CD4-positive, alpha-beta T cell treated with Interferon alpha-2 for 1 hour (primary cell): ENCODE data around the gene KIF3A.

ENCODE experiments used
- DNase-seq, 2 donors: peaks; one replicate each; pipeline ENCODE4 v3.0.0-alpha.2; 2020 to 2022

The KIF3A gene

GRCh38 chr5:132675936-132676689 lies 61.2 kb downstream of the KIF3A start:
- no peak for DNase-seq

DNA sequence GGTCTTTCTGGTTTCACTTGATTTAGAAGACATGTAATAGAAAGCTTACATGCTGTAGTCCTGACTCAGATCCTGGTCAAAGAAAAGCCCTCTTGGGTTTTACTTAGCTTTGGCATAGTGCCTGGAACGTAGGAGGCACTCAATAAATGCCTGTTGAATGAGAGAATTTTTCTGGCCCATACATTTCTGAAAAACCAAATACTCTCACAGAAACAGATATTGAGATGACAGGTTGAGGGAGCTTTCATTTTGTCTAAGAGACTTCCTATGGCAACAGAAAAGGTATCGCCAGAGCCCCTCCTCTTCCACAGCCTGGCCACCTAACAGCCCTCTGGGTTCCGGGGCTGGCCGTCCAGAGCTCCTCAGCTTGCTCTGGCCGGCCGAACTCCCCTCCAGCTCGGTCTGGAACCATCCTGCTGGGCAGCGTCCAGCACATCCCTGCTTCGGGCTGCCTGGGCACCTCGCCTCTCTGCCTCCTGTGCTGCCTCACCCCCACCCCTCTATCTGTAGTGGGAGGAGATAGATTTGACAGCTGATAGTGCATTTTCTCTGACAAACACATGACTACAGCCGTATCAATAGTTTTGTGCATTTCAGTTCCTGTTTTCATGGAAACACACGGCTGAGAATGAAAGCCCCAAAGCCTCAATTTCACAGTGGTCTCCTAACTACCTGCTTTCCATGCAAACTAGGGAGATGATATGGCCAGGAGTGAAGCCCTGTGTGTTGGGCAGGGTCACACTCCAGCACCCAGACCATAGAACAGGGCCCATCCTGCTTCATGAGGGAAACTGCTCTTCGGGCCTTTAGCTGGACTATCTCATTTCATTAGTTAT lies 62.5 kb downstream of the KIF3A start:
- no peak for DNase-seq

DNA sequence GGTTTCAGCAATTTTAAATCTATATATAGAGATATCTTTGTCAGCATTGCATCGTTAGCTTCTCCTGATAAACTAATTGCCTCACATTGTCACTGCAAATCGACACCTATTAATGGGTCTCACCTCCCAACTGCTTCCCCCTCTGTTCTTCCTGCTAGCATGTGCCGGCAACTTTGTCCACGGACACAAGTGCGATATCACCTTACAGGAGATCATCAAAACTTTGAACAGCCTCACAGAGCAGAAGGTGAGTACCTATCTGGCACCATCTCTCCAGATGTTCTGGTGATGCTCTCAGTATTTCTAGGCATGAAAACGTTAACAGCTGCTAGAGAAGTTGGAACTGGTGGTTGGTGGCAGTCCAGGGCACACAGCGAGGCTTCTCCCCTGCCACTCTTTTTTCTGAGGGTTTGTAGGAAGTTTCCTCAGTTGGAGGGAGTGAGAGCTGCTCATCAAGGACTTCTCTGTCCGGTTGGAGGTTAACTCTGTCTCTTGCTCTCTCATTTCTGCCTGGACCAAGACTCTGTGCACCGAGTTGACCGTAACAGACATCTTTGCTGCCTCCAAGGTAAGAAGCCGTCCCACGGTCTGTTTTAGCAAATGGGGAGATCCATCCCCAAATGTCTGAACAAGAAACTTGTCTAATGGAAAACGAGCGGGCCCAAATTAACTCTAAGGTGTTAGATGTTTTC lies 63.3 kb downstream of the KIF3A start, which contains the start of gene IL4:
IL4 (plus strand) TSS at position 51 of the 692 bp plus-strand sequence; CDS start at position 113, 62 bp downstream.
- no peak for DNase-seq

DNA sequence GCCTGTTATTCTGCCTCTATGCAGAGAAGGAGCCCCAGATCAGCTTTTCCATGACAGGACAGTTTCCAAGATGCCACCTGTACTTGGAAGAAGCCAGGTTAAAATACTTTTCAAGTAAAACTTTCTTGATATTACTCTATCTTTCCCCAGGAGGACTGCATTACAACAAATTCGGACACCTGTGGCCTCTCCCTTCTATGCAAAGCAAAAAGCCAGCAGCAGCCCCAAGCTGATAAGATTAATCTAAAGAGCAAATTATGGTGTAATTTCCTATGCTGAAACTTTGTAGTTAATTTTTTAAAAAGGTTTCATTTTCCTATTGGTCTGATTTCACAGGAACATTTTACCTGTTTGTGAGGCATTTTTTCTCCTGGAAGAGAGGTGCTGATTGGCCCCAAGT lies 63.9 kb downstream of the KIF3A start:
- DNase-seq: no peak

DNA sequence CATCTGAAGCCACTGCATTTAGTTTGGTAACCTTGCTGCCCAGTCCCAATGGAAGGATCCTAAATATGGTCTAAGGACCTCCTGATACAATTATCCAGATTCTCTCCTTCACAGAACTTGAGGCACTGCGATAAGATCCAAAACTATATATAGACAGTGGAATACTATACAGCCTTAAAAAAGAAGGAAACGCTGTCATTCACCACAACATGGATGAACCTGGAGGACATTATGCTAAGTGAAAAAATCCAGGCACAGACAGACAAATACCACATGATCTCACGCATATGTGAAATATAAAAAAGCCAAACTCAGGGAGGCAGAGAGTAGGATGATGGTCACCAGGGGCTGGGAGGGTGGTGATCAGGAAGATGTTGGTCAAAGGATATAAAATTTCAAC lies 66.3 kb downstream of the KIF3A start:
- no peak for DNase-seq

DNA sequence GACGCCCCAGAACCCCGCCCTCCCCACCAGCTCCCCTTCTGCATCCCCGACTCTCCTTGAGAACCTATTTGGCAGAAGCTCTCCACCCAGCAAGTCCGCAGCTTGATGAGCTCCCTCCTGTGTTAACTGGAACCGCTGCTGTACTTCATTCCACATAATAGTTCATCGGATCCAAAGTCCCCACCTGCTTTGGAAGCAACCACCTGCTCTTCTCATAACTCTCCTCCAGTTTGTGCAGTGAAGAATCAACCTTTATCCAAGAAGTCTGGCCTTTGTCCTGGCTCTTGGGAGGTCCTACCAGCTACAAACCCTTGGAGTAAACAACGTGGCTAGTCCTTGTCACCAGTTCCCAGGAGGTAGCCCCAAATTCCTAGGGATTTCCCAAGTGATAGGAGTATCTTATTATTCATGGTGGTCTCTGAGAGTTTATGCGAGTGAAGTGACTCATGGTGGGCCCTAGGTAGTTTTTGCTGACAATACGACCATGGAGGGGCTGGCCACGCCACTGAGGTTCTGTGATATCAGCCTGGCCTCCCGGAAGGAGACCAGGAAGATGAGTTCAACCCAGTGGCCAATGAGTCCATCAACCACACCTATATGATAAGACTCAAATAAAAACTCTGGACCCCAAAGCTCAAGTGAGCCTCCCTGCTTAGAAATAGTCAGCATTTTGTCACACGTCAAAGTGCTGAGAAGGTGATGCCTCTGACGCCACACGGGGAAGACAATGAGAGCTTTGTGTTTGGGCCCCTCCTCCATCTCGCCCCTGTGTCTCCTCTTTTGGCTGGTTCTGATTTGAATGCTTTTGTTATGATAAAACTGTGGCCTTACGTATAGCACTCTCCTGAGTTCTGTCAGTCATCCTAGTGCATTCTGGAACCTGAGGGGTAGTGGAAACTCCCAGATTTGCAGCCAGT lies 67.1 kb downstream of the KIF3A start:
- DNase-seq: no peak

DNA sequence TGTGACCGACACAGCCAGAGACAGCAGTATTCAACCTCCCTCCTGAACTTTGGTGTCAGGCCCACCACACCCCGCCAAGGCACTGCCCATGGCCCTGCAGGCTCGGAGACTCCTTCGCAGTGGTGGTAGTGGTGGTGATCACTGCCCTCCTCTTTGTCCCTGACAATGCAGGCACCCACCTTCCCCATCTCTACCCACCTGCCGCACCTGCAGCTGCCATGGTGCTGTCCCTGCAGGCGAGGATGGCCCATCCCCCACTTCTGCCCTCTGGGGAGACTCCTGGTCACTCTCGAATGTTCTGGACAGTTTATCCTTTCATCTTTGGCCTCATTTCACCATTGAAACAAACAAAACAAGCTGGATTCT lies 67.9 kb downstream of the KIF3A start:
- DNase-seq: no peak

DNA sequence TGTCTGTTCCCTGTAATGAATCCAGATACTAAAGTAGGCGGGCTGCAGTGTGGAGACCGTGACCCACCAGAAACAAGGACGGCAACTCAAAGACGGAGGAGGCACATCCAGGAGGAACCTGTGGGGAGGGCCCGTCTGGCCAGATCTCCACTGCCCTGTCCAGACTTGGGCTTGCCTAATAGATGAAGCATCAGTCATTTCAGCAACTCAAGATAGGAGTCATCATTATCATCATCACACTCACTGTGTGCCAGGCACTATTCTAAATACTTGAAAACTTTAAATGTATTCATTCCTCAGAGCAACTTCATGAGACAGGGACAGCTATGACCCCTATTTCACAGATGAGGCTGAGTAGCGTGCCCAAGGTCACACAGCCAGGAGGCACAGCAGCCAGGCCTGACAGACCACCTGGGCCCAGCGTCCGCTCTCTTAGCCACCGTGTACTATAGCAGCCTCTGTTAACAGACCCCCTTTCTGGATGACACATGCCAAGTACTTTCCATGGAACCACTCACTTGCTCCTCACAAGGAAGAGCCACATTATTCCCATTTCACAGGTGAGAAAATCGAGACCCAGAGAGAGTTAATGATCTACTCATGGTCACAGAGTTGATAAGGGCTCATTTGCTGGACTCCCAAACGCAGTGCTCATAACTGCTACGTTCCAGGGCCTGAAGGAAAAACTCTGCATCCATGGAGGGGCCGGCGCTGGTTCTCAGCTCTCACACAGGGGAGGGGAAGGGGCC lies 68.5 kb downstream of the KIF3A start:
- DNase-seq: no peak

DNA sequence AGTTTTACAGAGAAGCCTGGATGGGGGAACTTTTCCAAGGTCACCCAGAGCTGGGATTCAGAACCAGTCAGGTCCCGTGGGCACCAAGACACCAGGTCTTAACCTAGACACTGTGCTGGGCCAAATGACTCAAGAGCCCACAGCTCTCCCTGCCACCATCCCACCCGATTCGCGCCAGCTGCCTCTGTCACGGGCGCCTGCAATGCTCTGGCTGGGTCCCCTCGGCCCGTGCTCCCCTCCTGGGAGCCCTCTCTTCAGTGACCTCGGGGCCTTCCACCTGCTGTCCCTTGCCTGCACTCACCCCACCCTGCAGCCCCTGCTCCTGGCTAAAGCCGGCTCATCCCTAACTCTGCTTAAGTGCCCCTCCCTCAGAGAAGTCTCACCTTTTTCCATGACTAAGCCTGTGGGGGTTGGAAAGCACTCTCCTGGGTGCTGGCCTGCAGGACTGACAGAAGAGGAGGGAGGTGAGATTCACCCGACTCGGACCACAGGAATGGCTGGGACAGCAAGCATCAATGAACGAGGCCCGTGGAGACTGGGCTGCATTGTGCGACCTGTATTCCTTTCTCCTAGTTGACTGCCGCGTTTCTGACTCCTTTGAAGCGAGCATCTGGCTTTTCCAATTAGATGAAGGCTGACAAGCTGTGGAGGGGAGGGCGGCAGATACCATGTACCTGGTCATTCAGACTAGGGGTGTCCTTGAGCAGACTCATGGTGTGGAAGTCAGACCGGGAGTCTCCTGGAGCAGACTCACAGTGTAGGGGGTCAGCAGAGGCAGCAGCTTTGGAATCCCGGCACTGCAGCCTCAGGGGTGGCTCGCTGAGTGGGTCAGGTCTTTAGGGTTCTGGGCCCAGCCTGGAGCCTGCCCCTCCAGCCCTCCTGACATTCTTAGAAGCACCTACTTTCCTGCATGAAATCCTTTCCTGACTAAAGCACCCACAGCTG lies 69.3 kb downstream of the KIF3A start:
- no peak for DNase-seq

GRCh38 chr5:132667309-132667708 lies 70.0 kb downstream of the KIF3A start:
- no peak for DNase-seq

DNA sequence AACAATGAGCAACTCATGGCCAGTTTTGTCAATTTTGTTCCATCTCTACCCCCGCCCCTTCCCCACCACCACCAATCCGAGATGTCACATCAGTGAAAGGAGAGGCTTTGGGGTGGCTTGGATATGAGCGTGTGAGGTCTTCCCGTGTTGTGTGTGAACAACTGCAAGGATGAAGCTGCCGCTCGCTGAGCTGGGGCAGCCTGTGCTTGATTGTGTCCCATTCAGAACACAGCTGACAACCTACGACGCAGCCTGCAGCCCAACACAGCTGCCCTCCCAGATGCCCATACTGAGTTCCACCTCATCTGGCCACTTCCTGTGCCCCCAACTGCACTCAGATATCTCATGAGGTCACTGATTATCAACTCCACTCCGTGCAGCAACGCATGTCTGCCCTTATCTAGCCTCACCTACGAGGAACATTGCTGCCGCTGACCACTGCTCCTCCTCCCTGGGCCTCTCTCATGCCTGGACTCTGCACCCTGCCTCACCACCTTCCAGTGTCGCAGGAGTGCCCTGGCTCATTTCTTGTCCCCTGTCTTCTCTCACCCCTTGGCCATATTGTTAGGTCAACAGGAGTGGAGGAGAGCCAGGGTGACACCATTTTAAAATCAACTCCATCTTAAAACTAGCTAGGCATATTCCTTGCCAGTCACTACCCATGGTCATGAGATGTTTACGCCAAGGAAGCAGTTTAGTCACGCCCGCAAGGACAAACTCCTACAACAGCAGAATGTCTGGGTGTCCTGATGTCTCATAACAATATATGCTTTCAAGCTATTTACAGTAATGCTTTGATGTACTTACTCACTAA lies 70.8 kb downstream of the KIF3A start:
- no peak for DNase-seq

GRCh38 chr5:132665574-132666080 lies 71.7 kb downstream of the KIF3A start:
- DNase-seq: no peak

- no peak for DNase-seq
These were observed 72.6 kb downstream of the KIF3A start for GRCh38 chr5:132664696-132665209.

DNA sequence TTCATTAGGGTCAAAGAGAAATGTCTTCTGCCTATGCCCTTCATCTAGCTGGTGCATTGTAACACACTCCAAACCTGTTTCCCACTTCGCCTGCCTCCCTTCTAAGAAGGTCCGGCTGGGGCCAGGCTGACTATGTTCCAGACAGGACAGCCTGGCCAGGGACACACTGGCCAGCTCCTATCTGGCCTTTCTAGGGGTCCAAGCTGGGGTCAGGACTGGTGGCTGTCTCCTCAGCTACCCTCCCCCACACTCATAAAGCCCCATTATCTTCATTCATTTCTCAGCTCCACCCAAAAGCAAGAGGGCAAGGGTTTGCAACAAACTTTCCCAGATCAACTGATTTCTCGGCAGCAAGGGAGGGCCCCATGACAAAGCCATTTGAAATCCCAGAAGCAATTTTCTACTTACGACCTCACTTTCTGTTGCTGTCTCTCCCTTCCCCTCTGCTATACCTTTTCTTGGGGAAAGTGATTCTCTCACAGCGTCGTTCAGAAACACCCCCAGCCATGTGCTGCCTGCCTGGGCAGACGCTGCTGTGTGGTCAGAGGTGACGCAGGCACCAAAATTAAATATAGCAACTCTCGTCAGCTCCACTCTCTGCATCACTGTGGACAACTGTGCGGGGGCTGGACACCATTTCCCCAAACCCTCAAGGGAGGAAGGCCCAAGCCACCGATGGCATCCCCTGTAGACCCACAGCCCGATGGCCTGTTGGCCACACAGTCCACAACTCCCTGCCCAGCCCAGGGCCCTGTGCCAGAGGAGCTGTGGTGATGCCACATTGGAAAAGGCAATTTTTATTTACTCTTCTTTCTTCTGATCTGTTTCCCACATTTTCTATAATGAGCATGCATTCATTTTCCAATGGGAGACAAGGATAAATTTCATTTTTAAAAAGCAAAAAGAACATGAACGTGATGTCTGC lies 73.3 kb downstream of the KIF3A start:
- peak; percentile 32 to 54 for DNase-seq

DNA sequence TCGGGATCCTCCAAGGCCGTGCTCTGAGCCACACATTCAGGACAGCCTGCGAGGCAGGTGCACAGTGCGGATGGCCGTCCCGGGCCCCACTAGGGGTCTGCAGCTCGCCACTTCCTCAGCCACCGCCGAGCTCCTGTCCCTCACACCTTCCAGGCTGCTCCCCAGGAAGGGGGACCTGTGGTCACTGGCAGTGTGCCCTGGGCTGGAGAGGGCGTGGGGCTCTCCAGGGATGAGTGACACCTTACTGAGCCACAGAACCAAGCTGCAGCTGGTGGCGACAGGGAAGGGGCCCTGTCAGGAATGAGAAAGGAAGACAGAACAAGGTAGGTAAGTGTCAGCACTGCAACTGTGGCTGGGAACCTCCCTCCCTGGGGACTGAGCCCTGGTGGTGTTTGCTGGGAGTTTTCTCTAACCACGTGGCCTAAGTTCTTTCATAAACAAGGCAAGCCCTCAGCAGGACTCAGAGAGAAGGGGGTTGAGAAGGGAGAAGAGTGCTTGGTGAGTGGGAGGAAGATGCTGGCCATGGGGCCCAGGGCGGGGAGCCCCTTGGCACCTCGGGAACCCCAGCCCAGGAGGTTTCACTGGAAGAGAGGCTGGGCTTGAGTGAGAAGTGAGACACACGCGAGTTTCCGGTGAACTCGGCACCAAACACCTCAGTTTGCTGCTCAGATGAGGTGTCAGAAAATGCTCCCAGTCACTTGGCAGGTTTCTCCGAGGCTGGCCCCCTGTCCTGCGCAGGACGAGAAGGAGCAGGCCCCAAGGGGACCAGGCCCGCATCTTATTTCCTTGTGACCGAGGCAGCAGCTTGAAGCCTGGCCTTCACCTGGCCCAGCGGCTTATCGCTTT lies 74.2 kb downstream of the KIF3A start:
- DNase-seq: peak; percentile 18 to 58

- DNase-seq: no peak
These were observed 75.3 kb downstream of the KIF3A start for GRCh38 chr5:132662004-132662401.
